ENCODE data around the gene KRTAP10-3.
"Not testable (repeated sequence)": the region's sequence is repeated elsewhere in the genome, so short reads cannot be mapped to it uniquely, and the experiment has no call there.

The KRTAP10-3 gene

DNA sequence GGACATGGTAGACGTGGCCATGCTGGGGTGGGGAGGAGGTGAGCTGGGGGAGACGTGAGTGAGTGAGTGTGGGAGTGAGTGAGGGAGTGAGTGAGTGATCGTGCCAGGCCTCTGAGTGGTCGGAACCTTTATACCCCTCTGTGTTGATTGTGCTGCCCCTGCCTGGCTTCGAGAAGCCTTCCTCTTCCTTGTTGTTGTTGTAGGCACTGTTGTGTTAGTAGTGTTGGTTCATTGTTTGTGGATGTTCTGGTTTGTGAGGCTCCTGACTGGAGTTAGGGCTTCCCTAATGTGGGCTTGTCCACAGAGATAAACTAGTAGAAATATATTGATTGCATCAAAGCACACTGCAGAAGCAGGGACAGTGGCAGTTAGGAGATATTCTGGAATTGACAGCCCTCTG lies at the start of gene KRTAP10-3:
Gene KRTAP10-3, minus strand, starts transcription at position 101 of the 400 bp plus-strand sequence. Its CDS starts 80 bp downstream, at position 21.
- no peak within 1 kb of the TSS for H3K27ac ChIP-seq
- no peak for DNase-seq (ENCODE audit: low read depth, low spot score)

GRCh38 chr21:44606495-44606894 lies 47.9 kb upstream of the KRTAP10-3 start:
- no peak overlapping the region for H3K27ac ChIP-seq
- no peak for DNase-seq (ENCODE audit: low read depth, low spot score)

GRCh38 chr21:44603911-44604310 lies 45.3 kb upstream of the KRTAP10-3 start:
- no peak overlapping the region for H3K27ac ChIP-seq
- DNase-seq (ENCODE audit: low read depth, low spot score), result no peak

GRCh38 chr21:44603109-44603875 lies 44.7 kb upstream of the KRTAP10-3 start:
- no peak for DNase-seq (ENCODE audit: low read depth, low spot score)

GRCh38 chr21:44602463-44602850 lies 43.9 kb upstream of the KRTAP10-3 start:
- DNase-seq (ENCODE audit: low read depth, low spot score), result no peak
- H3K27ac ChIP-seq, result no peak overlapping the region

More at GRCh38 chr21:44603109-44603875, 44.7 kb upstream of the KRTAP10-3 start:
- H3K27ac ChIP-seq, result no peak overlapping the region

DNA sequence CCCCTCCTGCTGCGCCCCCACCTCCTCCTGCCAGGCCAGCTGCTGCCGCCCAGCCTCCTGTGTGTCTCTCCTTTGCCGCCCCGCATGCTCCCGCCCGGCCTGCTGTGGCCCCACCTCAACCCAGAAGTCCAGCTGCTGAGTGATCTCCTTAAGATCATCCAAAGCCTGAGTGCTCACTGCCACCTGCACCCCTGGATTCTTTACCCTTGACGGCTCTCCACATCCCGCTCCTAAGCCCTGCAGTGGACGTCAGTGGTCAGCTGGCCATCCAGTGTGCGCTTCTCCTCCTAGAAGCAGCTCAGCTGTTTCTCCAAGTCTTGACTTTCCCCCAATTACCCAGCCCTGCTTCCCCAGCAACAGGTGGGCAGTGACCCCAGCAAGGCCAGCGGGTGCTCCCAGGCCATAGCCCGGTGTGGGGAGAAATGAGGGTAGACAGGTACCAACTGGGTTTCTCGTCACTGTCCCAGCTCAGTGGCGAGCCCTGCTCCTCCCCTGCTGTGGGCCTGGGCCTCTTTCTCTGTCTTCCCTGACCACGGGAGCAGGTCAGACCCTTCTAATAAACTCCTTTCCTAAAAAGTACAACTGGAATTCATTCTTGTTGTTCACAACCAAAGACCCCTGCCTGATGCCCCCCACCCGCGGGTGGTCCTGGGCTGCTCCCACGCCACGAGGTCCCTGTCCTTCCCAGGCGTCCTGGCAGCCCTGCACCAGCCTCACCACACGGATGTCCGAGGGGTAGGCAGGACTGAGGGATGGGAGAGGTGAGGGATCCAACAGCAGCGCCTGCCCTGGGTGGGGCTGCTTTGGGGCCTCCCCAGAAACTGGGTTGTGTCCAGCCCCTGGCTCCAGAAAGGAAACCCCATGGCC lies 43.2 kb upstream of the KRTAP10-3 start:
- DNase-seq (ENCODE audit: low read depth, low spot score), result no peak
- H3K27ac ChIP-seq, result no peak overlapping the region

- DNase-seq (ENCODE audit: low read depth, low spot score); H3K27ac ChIP-seq: not testable (repeated sequence)
These were observed 42.5 kb upstream of the KRTAP10-3 start for GRCh38 chr21:44601091-44601490.

DNA sequence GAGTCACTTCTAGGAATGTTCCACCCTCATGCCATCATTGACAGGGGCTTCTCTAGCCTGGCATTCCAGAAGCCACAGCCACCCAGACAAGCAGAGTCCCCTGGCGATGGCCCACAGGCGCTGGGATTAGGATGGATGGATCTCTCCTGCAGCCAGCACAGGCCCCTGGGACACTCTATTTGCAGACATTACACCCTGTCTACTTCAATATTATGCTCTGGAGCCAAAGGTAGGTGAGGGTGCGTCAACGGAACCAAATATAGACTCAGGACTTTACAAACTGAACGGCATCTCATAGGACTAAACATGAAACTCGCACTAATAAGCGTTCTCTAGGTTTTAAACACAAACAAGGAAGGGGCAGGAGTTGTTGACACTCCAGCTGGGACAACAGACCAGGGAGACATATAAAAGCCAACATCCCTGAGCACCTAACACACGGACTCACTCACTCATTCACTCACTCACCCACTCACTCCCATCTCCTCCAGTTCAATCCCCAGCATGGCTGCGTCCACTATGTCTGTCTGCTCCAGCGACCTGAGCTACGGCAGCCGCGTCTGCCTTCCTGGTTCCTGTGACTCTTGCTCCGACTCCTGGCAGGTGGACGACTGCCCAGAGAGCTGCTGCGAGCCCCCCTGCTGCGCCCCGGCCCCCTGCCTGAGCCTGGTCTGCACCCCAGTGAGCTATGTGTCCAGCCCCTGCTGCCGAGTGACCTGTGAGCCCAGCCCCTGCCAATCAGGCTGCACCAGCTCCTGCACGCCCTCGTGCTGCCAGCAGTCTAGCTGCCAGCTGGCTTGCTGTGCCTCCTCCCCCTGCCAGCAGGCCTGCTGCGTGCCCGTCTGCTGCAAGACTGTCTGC lies 41.8 kb upstream of the KRTAP10-3 start, which contains the start of gene KRTAP10-7:
Gene KRTAP10-7, plus strand, starts transcription at position 480 of the 861 bp plus-strand sequence. Its CDS starts 25 bp downstream, at position 505.
- H3K27ac ChIP-seq; DNase-seq (ENCODE audit: low read depth, low spot score): not testable (repeated sequence)

- no peak for DNase-seq (ENCODE audit: low read depth, low spot score)
- no peak overlapping the region for H3K27ac ChIP-seq
These were observed 40.9 kb upstream of the KRTAP10-3 start for GRCh38 chr21:44599264-44600029.

DNA sequence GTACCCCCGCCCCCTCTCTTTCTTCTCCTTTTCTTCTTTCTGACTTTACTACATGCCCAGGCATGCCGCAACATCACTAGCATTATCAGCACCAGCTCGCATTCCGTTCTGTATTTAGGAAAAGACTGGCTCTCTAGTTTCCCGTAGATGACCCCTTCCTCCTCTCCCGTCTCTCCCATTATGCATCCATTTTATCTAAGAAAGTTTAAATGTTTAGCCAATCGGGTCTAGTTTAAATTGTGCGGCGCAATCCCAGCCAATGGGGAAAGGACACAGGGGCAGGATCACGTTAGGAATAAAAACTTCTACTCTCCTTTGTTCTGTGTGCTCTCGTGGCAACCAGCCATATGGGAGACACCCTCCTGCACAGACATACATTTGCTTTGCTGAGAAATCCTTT lies 39.5 kb upstream of the KRTAP10-3 start:
- no peak for DNase-seq (ENCODE audit: low read depth, low spot score)
- no peak overlapping the region for H3K27ac ChIP-seq

DNA sequence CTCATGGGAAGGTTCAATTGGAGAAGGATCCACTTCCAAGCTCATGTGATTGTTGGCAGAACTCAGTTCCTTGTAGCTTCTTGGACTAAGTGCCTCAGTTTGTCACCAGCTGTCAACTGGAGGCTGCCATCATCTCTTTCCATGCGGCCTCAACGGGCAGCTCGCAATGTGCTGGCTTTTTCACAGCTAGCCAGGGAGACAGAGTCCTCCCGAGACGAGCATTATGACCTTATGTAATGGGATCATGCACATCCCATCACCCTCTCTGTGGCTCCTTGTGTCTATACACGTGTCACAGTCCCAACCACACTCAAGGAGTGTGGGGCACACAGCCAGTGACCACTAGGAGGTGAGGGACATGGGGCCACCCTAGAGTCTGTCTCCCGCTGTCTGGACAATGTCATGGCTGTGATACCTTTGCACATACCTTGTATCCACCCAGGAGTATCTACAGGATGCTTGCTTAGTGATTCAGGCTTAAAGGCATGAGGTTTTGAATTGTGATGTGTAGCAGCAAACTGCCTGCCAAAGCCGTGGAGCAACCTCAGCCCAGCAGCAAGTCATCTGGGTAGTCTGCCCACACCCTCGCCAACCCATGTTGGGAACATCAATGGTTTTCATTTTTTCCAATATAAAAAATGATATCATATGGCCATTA lies 37.6 kb upstream of the KRTAP10-3 start:
- peak; percentile 52 for DNase-seq (ENCODE audit: low read depth, low spot score)
- no peak overlapping the region for H3K27ac ChIP-seq

DNA sequence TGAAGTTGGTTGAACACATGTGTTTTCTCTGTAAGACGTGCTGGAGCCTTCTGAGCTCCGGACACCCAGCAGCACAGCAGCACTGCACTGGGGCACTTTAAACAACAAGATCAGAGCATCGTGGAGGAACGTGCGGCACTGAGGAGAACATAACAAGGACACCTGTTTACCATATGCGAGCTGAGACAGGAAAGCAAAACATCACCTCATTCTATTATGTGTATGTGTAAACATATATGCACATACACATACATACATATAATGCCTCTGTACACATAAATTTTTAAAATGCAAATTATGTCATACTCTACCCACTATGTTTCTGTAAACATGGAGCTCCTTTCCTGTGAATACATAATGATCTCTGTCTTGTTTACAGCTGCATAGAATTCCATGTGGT lies 36.9 kb upstream of the KRTAP10-3 start:
- DNase-seq (ENCODE audit: low read depth, low spot score), result no peak
- H3K27ac ChIP-seq, result no peak overlapping the region

DNA sequence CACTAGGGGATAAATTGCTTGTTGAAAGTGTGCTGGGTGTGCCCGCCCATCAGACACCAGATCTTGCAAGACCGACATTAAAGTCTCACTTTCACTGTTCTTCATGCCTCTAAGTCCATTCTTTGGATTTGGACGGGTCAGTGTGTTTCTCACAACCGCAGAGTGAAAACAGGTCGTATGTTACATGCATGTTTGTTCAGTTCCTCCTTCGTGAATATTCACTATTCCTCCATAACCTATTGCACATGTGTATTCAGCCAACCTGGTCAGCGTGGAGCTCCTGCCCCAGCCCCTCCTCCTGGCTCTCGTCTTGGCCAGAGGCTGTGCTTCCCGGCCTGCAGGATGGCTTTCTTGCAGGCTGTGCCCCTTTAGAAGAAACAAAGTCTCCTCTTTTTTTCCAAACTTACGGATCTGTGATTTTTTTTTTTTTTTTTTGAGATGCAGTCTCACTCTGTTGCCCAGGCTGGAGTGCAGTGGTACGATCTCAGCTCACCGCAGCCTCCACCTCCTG lies 35.9 kb upstream of the KRTAP10-3 start:
- no peak overlapping the region for H3K27ac ChIP-seq
- no peak for DNase-seq (ENCODE audit: low read depth, low spot score)

- no peak for DNase-seq (ENCODE audit: low read depth, low spot score)
- H3K27ac ChIP-seq, result no peak overlapping the region
These were observed 35.2 kb upstream of the KRTAP10-3 start for GRCh38 chr21:44593598-44594405.

DNA sequence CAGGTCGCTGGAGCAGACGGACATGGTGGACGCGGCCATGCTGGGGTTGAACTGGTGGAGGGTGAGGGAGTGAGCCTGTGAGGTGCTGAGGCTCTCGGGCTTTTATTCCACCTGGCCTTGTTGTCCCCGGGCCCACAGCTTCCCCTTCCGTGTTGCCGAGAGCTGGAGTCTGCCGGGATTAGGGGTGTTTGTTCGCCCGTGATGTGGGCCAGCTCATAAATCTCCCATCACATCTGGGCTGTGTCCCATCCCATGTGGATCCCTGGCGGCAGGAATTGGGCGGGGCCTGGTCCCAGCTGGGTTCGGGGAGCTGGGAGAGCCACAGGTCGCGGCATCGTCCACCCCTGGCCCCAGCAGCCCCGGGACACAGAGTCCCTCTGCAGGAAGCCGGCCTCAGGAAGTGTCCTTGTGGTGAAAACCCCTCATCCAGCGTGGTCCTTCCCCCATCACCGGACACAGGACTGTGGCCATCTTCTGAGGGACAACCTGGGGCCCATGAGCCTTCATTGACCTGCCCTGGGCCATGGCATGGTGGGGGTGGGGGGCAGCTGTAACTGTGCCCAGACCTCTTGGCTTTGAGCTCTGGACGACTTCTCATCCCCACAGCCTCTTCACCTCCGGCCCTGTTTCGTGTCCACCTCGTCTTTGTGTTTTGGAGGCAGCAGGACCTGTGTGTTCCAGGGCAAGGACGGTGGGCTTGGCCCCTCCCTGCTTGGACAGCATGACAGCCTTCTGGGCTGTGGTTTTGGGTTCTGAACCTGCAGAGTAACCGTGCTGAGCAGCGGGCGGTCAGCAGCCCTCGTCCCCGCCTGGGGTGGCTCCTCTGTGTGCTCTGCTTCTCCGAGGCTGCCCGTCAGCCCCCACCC lies 34.1 kb upstream of the KRTAP10-3 start, which contains the start of gene KRTAP10-6:
Gene KRTAP10-6, minus strand, starts transcription at position 60 of the 866 bp plus-strand sequence. Its CDS starts 21 bp downstream, at position 39.
- no peak within 1 kb of the TSS for H3K27ac ChIP-seq
- no peak for DNase-seq (ENCODE audit: low read depth, low spot score)

DNA sequence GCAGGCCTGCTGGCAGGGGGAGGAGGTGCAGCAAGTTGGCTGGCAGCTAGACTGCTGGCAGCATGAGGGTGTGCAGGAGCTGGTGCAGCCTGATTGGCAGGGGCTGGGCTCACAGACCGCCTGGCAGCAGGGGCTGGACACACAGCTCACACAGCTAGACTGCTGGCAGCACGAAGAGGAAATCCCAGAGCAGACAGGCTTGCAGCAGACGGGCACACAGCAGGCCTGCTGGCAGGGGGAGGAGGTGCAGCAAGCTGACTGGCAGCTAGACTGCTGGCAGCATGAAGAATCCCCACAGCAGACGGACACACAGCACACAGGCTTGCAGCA lies 33.2 kb upstream of the KRTAP10-3 start:
- not testable (repeated sequence) for DNase-seq (ENCODE audit: low read depth, low spot score); H3K27ac ChIP-seq

Measured in epithelial cell of prostate (primary cell).